NOMO-1 (cell line): ENCODE data around the gene SPDYE2B.
"Not testable (repeated sequence)": the region's sequence is repeated elsewhere in the genome, so short reads cannot be mapped to it uniquely, and the experiment has no call there.

ENCODE experiments used
- DNase-seq, 2 experiments: peaks; one replicate each; lab custom pipeline; 2025; ENCODE audit not compliant: unreplicated experiment in 2 of 2; lab: John Stamatoyannopoulos, UW

The SPDYE2B gene

DNA sequence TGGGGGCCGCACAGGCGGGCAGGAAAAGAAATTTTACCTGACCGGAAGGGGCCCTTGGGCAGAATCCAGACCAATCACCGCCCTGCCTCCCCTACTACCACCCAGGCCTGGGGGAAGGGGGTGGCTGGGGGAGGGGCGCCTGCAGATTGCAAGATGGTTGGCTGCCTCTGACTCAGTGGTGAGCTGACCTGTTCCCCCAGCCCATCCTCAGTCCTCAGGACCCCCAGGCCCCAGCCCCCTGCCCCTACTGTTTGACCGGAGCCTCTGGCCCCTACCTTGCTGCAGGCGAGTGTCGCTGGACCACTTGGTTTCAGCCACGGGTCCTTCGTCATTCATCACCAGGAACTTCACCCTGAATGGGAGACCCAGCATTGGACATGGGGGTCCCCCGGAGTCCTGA, 11.3 kb upstream of the SPDYE2B start:
- not testable (repeated sequence) for DNase-seq

- DNase-seq: not testable (repeated sequence)
These were observed 7.4 kb upstream of the SPDYE2B start, which contains the start of gene UPK3BL1 for GRCh38 chr7:102642691-102643090. Gene UPK3BL1 (minus strand): TSS chr7:102642791. CDS start chr7:102642741, 50 bp downstream.

DNA sequence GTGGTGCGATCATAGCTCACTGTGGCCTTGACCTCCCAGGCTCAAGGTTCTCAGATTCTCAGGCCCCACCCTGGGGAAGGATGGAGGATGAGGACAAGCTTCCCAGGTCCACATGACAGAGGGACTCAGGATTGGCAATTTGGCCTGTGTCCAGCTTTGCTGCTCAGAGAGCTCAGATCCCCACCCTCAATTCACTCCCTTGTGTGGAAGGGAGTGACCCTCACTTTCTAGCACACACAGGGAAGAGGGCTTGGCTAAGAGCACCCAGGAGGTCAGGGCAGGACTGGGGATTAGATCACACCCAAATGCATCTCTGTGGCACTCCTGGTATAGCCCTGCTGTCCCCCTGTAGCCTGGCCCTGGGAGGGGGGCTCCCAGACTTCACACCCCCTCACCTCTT, 6.7 kb upstream of the SPDYE2B start:
- DNase-seq: not testable (repeated sequence)

GRCh38 chr7:102647813-102648212, 2.3 kb upstream of the SPDYE2B start:
- not testable (repeated sequence) for DNase-seq

GRCh38 chr7:102664765-102665164, 14.6 kb downstream of the SPDYE2B start:
- not testable (repeated sequence) for DNase-seq

DNA sequence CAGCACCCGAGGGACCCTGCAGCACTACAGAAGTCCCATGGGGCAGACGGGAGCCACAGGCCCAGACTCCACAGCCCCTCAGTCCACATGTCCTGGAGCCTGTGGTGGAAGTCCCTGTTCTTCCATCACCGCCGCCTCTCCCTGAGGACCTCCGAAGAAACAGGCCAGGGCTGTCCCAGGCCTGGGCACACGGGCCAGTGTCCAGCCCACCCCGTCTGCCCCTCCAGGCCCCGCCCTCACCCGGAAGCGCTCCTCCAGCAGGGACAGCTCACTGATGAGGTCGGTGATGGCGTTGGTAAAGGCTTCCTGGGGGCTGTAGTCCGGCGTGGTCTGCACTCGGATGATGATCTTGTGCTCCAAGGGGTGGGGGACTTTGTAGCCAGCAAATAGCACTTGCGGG, 16.7 kb downstream of the SPDYE2B start:
- DNase-seq: not testable (repeated sequence)

- not testable (repeated sequence) for DNase-seq
These were observed 17.4 kb downstream of the SPDYE2B start for GRCh38 chr7:102667523-102667922.

DNA sequence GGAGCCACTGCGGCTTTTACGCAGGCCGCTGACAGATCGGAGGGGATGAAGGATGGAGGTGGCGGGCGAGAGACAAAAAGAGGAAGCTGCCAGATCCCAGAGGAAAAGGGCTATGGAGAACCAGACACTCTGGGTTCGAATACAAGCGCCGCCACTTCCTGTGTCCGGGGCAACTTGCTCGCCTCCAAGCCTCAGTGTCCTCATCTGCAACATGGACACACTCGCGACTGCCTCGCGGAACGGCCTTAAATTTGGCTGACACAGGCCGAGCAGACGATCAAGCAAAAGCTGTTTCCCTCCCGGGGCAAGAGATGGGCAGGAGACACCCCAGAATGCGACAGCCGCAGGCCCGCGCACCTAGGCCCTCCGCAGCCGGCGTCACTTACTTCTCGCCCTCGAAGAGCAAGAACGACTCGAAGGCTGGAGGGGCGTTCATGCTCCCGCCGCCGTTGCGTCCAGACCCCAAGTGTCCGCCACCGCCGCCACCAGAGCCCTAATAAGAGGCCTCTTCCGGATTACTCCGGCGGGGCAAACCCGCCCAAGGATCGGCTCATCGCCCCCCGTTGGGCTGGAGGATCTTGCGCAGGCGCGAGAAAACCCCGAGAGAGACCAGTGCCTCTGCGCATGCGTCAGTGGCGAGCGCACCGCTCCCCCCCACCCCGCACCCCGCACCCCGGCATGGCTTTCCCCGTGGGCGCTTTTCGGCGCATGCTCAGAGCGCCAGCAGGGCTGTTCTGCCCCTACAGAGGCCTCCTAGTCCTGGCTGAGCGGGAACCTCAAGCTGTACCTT, 21.2 kb downstream of the SPDYE2B start, which contains the start of gene POLR2J2:
POLR2J2 (minus strand) TSS at position 498 of the 790 bp plus-strand sequence; CDS start at position 436, 62 bp downstream.
- DNase-seq: not testable (repeated sequence)

DNA sequence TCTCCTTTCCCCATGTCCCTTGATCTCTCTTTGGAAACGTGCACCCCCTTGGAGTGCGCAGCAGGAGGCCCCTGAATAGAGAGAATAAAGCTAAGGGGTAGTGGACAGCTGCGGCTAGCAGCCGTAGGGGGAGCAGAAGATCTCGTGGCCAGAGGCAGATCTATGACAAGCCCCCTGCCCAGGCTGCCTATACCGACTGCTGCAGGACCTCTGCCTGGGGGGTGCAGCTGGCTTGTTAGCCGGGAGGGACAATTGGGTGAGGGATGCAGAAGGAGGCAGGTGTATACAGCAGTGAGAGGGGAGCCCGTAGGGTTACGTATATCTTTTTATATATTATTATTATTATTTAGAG, 21.8 kb downstream of the SPDYE2B start:
- DNase-seq: not testable (repeated sequence)

- not testable (repeated sequence) for DNase-seq
These were observed 23.4 kb downstream of the SPDYE2B start for GRCh38 chr7:102673447-102674067.

DNA sequence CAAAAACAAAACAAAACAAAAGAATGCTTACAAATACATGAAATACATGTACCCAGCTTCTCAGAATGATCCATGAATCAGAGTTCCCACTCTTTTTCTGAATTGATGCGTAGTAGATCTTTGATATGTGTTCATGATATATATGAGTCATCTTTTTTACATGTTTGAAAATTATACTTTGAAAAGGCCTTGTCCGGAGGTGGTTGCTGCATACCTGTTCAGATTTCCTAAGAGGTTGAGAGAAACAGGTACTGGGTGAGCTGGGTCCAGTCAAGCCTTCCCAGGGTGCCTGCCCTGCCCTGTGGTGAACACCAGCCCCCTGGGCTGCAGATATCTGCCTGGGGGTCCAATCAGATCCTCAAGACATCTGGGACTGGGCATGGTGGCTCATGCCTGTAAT, 25.4 kb downstream of the SPDYE2B start:
- DNase-seq: not testable (repeated sequence)

GRCh38 chr7:102680780-102681179, 30.7 kb downstream of the SPDYE2B start:
- DNase-seq: not testable (repeated sequence)

DNA sequence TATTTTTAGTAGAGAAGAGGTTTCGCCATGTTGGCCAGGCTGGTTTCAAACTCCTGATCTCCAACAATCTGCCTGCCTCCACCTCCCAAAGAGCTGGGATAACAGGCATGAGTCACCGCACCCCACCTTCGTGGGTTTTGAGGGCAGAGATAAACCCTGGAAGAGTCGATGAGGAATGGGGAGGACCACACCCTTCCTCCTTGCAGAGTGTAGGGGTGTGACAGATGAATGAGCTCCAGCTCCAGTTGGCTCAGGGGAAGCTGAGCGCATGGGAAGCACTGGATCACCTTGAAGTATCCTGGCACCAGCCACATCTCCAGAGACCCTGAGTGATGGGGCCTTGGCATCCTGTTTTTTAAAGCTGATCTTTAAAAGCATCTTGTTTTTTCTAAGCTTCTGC, 32.4 kb downstream of the SPDYE2B start:
- DNase-seq: not testable (repeated sequence)

- DNase-seq: not testable (repeated sequence)
These were observed 38.3 kb downstream of the SPDYE2B start for GRCh38 chr7:102688299-102689036.

DNA sequence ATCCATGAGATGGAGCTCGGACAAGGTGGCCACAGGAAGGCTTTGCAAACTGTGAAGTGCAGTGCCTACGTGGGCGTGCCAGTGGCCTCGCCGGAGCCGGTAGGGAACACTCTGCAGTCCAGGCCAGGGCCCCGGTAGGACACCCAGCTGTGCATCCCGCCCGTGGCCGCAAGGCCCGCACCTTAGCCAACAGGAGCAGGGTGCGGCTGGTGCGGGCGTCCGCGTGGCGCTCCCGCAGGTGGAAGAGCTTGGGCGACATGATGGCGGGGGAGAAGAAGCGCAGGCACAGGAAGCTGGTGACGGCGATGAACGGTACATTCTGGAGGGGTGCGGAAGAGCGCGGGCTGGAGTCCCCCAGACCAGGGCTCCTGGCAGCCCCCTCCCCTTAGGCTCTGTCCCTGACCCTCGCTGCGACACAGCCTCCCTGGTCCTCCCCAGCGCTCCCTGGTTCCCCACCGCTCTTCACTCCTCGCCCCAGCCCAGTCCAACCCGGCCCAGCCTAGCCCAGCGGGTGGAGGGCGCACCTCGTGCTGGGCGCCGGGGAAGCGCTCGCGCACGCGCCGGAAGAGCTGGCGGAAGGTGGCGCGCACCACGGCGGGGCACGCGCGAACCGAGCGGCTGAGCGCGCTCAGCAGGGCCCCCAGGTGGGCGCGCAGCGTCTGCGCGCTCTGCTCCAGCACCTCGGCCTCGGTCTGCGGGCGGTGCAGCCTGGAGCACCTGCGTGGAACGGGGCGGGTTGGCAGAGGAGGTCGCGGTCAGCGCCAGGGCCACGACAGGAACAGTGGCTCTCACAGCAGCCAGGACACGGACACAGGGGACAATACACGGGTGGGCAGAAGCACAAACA, 39.5 kb downstream of the SPDYE2B start:
- not testable (repeated sequence) for DNase-seq

DNA sequence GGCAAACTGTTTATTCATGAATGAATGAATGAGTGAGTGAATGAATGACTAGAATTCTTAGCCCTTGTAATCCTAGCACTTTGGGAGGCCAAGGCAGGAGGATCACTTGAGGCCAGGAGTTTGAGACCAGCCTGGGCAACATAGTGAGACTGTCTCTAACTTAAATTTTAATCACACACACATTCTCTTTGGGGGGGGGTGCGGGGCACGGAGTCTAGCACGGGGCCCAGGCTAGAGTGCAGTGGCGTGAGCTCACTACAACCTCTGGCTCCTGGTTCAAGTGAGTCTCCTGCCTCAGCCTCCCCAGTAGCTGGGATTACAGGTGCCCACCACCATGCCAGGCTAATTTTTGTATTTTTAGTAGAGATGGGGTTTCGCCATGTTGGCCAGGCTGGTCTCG, 40.5 kb downstream of the SPDYE2B start:
- DNase-seq: not testable (repeated sequence)

DNA sequence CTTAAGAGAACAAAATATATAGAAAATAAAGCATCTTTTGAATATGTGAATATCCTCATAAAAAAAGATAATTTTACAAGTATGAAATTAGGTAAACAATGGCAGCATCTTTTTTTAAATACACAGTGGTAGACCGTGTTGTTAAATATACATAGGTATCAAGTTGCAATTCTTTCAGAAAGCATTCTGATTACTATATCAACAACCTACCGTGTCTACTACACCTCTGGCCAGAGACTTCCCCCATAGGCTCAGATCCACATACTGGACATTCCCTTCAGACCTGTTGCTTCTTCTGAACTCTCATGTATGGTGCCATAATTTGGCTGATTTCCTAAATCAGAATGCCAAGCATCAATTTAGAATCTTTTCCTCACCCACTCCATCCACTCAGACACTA, 43.9 kb downstream of the SPDYE2B start:
- not testable (repeated sequence) for DNase-seq

GRCh38 chr7:102695033-102695552, 45.0 kb downstream of the SPDYE2B start:
- not testable (repeated sequence) for DNase-seq

- not testable (repeated sequence) for DNase-seq
These were observed 45.9 kb downstream of the SPDYE2B start for GRCh38 chr7:102696009-102696408.
